Karpas-422 (cell line): Measurements from ENCODE around the gene DRD2. TPM values are rescaled to one million over a fixed set of nuclear protein-coding genes. Genes with fewer than 3 reads are reported as not detected.

ENCODE experiments used
- DNase-seq: peaks from one replicate; pipeline ENCODE4 v3.0.0-alpha.2; 2015
- H2AFZ ChIP-seq: fragments of 200-600 bp; sonication (generic); 2 replicates; pipeline ENCODE4 v1.6.1; 2014; ENCODE audit warnings: antibody characterized with exemption, low read length, mixed read lengths
- H3K27ac ChIP-seq: fragments of 200-600 bp; sonication (generic); 2 replicates; pipeline ENCODE4 v1.5.1; 2014; ENCODE audit warnings: mild to moderate bottlenecking, low read length, moderate library complexity
- H3K27me3 ChIP-seq: fragments of 200-600 bp; sonication (generic); 2 replicates; pipeline ENCODE4 v1.6.1; 2014; ENCODE audit warnings: low read length, mixed read lengths
- H3K36me3 ChIP-seq: fragments of 200-600 bp; sonication (generic); 2 replicates; pipeline ENCODE4 v1.6.1; 2014; ENCODE audit warnings: low read length, mixed read lengths; ENCODE audit not compliant: insufficient read depth
- H3K4me1 ChIP-seq: fragments of 200-600 bp; sonication (generic); 2 replicates; pipeline ENCODE4 v1.6.1; 2014; ENCODE audit warnings: mild to moderate bottlenecking, low read length, mixed read lengths
- H3K4me2 ChIP-seq: fragments of 200-600 bp; sonication (generic); 2 replicates; pipeline ENCODE4 v1.6.1; 2014; ENCODE audit warnings: low read length, low read depth, mild to moderate bottlenecking; ENCODE audit not compliant: poor library complexity, severe bottlenecking
- H3K4me3 ChIP-seq: fragments of 200-600 bp; sonication (generic); 2 replicates; pipeline ENCODE4 v1.5.1; 2014; ENCODE audit warnings: mild to moderate bottlenecking, antibody characterized with exemption, low read length, mixed read lengths
- H3K79me2 ChIP-seq: fragments of 200-600 bp; sonication (generic); 2 replicates; pipeline ENCODE4 v1.6.1; 2014; ENCODE audit warnings: mild to moderate bottlenecking, low read length, mixed read lengths
- H3K9ac ChIP-seq: fragments of 200-600 bp; sonication (generic); 2 replicates; pipeline ENCODE4 v1.6.0; 2014; ENCODE audit warnings: low read length
- H3K9me2 ChIP-seq: fragments of 200-600 bp; sonication (generic), shearing (Covaris generic); replicated peaks from 2 replicates; pipeline ENCODE4 v1.6.0; 2014; ENCODE audit warnings: mild to moderate bottlenecking, low read length, moderate library complexity; ENCODE audit not compliant: insufficient read depth
- H3K9me3 ChIP-seq: fragments of 300-700, 200-600 bp; sonication (generic); 2 replicates; pipeline ENCODE4 v1.6.1; 2014; ENCODE audit warnings: low read length, mixed read lengths
- H4K20me1 ChIP-seq: fragments of 200-600 bp; sonication (generic); 2 replicates; pipeline ENCODE4 v1.6.1; 2014; ENCODE audit warnings: mild to moderate bottlenecking, antibody characterized with exemption, low read length, low read depth; ENCODE audit not compliant: insufficient read depth
- total RNA-seq: library from RNA; depleted of rRNA; stranded (reverse); fragments of >200 nt; shearing (Covaris generic); gene quantifications from 2 replicates; pipeline ENCODE4 v1.2.3, GENCODE V29; 2014; ENCODE audit warnings: low replicate concordance

The DRD2 gene
- total RNA-seq, 1 experiment from 2014 or later, result not detected

GRCh38 chr11:113506893-113507292, 31.7 kb upstream of the DRD2 start:
- Histone ChIP-seq H3K27me3 (no peaks in the 10 kb centered on the region), H4K20me1 (no peaks in the 10 kb centered on the region), H3K9me3 (no peaks in the 10 kb centered on the region), H3K4me1 (peaks cover 12% of the 10 kb centered on the region), H3K79me2 (no peaks in the 10 kb centered on the region), H3K9me2 (no peaks in the 10 kb centered on the region), H3K9ac (no peak overlapping the region), H3K4me3 (no peak overlapping the region), H3K36me3 (no peaks in the 10 kb centered on the region), H2AFZ (no peak overlapping the region), H3K4me2 (no peak overlapping the region), H3K27ac (no peak overlapping the region)
- no peak for DNase-seq

DNA sequence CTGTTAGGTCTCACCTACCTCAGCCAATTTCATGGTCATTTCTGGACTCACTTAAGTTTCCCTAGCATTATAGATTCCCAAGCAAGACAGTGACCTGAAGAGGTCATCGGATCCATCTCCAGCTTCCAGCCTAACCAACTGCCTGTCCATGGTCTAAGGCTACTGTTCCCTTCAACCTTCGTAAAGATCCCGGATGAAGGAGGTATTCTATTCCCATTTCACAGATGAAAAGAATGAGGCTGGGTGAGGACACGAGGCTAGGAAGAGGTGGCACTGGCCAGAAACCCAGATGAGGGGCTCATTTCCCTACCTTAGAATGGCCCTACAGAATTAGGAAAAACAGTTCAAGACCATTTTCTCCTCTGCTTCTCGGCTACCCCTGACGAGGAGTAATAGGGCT, 31.3 kb upstream of the DRD2 start:
- H3K4me3 ChIP-seq, result no peak overlapping the region
- no peaks in the 10 kb centered on the region for H3K27me3 ChIP-seq
- peaks cover 13% of the 10 kb centered on the region for H3K4me1 ChIP-seq
- H3K9ac ChIP-seq, result no peak overlapping the region
- no peaks in the 10 kb centered on the region for H3K9me3 ChIP-seq
- DNase-seq, result no peak
- no peak overlapping the region for H3K4me2 ChIP-seq
- H3K79me2 ChIP-seq, result no peaks in the 10 kb centered on the region
- H3K9me2 ChIP-seq, result no peaks in the 10 kb centered on the region
- H3K36me3 ChIP-seq, result no peaks in the 10 kb centered on the region
- no peaks in the 10 kb centered on the region for H4K20me1 ChIP-seq
- no peak overlapping the region for H3K27ac ChIP-seq
- no peak overlapping the region for H2AFZ ChIP-seq

GRCh38 chr11:113505541-113506375, 30.6 kb upstream of the DRD2 start:
- H4K20me1 ChIP-seq, result no peaks in the 10 kb centered on the region
- no peaks in the 10 kb centered on the region for H3K79me2 ChIP-seq
- H3K27me3 ChIP-seq, result no peaks in the 10 kb centered on the region
- no peaks in the 10 kb centered on the region for H3K36me3 ChIP-seq
- no peak overlapping the region for H3K4me3 ChIP-seq
- no peak overlapping the region for H3K27ac ChIP-seq
- H3K9me3 ChIP-seq, result no peaks in the 10 kb centered on the region
- no peak overlapping the region for H2AFZ ChIP-seq
- peaks cover 13% of the 10 kb centered on the region for H3K4me1 ChIP-seq
- H3K9me2 ChIP-seq, result no peaks in the 10 kb centered on the region
- H3K4me2 ChIP-seq, result no peak overlapping the region
- H3K9ac ChIP-seq, result no peak overlapping the region
- no peak for DNase-seq

DNA sequence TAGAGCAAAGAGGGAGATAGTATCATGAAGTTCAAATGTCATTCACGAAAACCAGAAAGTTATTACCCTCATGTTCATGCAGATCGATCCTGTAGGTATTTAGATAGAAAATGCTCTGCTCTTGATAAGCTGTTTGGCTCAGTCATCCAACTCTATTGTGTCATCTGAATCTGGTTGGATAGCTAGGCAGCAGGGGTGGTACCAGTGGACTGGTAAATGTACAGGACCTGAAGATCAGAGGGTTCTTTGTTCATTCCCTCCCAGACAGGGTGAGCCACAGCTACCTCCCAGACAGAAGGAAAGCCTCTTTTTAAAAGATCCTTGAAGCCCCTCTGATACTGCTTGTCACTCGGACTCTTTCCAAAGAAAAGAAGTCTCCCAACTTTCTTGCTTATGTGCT, 29.8 kb upstream of the DRD2 start:
- H3K27ac ChIP-seq, result no peak overlapping the region
- no peaks in the 10 kb centered on the region for H3K9me2 ChIP-seq
- H3K4me3 ChIP-seq, result no peak overlapping the region
- H4K20me1 ChIP-seq, result no peaks in the 10 kb centered on the region
- no peaks in the 10 kb centered on the region for H3K36me3 ChIP-seq
- H3K27me3 ChIP-seq, result no peaks in the 10 kb centered on the region
- H2AFZ ChIP-seq, result no peak overlapping the region
- no peak overlapping the region for H3K9ac ChIP-seq
- peaks cover 13% of the 10 kb centered on the region for H3K4me1 ChIP-seq
- DNase-seq, result peak; percentile 42
- no peaks in the 10 kb centered on the region for H3K9me3 ChIP-seq
- no peak overlapping the region for H3K4me2 ChIP-seq
- H3K79me2 ChIP-seq, result no peaks in the 10 kb centered on the region

DNA sequence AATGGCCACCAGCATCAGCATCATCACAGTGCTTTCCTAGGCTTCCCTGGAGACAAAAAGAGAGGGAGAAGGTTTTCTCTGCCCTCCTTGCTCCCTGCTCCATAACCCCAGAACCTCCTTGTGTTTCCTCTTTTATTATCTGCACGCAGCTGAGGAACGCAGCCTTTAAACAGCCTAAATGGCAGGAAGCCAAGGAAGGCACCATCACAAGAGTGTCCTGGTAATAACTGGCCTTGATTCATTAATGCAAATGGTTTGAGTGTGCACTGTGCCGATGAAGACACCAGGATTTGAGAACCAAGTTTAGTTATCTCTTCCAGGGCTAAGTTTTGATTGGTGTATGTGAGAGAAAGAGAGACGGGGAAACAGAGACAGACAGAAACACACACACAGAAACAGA, 29.4 kb upstream of the DRD2 start:
- DNase-seq, result no peak
- peaks cover 13% of the 10 kb centered on the region for H3K4me1 ChIP-seq
- no peak overlapping the region for H2AFZ ChIP-seq
- no peaks in the 10 kb centered on the region for H3K79me2 ChIP-seq
- H3K27ac ChIP-seq, result no peak overlapping the region
- no peaks in the 10 kb centered on the region for H3K9me2 ChIP-seq
- no peak overlapping the region for H3K4me2 ChIP-seq
- no peaks in the 10 kb centered on the region for H3K9me3 ChIP-seq
- H3K27me3 ChIP-seq, result no peaks in the 10 kb centered on the region
- H3K36me3 ChIP-seq, result no peaks in the 10 kb centered on the region
- no peak overlapping the region for H3K4me3 ChIP-seq
- no peaks in the 10 kb centered on the region for H4K20me1 ChIP-seq
- no peak overlapping the region for H3K9ac ChIP-seq

- Histone ChIP-seq H2AFZ (no peak overlapping the region), H3K4me2 (no peak overlapping the region), H3K9me2 (no peaks in the 10 kb centered on the region), H4K20me1 (no peaks in the 10 kb centered on the region), H3K79me2 (no peaks in the 10 kb centered on the region), H3K4me1 (peaks cover 13% of the 10 kb centered on the region), H3K4me3 (no peak overlapping the region), H3K27me3 (no peaks in the 10 kb centered on the region), H3K9me3 (no peaks in the 10 kb centered on the region), H3K27ac (no peak overlapping the region), H3K9ac (no peak overlapping the region), H3K36me3 (no peaks in the 10 kb centered on the region)
- no peak for DNase-seq
These were observed 28.9 kb upstream of the DRD2 start for GRCh38 chr11:113504071-113504470.

GRCh38 chr11:113497066-113497910, 22.1 kb upstream of the DRD2 start:
- H3K27ac ChIP-seq, result no peak overlapping the region
- H3K4me1 ChIP-seq, result peaks cover 15% of the 10 kb centered on the region
- no peak for DNase-seq
- no peaks in the 10 kb centered on the region for H4K20me1 ChIP-seq
- H3K27me3 ChIP-seq, result no peaks in the 10 kb centered on the region
- no peak overlapping the region for H3K4me2 ChIP-seq
- H3K9me3 ChIP-seq, result no peaks in the 10 kb centered on the region
- H3K9ac ChIP-seq, result no peak overlapping the region
- H2AFZ ChIP-seq, result no peak overlapping the region
- no peaks in the 10 kb centered on the region for H3K79me2 ChIP-seq
- no peaks in the 10 kb centered on the region for H3K9me2 ChIP-seq
- no peak overlapping the region for H3K4me3 ChIP-seq
- H3K36me3 ChIP-seq, result no peaks in the 10 kb centered on the region

DNA sequence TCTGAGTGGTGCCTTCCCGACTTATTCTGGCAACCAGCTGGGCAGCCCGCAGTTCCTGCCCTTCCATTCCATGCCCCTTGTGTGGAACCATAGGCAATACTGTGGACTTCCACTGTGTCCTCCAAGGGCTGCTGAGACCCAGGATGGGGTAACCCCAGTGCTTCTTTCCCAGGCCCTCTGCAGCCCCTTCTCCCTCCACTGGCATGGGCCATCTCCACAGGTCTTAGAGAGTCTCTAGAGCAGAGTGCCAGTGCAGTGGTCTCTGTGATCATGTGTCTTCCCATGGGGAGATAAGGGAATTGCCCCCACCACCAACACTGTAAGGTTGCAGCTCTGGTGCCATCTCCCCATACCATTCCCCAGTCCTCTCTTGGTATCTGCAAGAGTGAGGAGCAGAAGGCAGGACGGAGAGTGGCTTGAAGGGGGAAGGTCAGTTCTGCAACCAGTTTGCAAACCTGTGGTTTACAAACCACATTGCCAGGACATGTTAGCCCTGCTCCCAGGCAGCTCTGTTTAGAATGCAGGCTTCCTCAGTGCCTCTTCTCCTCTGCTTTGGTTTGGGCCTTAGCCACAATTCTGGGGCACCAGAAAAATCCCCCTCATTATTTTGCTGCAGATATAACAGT, 20.9 kb upstream of the DRD2 start:
- Histone ChIP-seq H3K9ac (no peak overlapping the region), H3K9me3 (no peaks in the 10 kb centered on the region)
- no peak for DNase-seq

More for the DNA sequence above, 20.9 kb upstream of the DRD2 start:
- no peaks in the 10 kb centered on the region for H3K27me3 ChIP-seq
- no peaks in the 10 kb centered on the region for H3K9me2 ChIP-seq
- H3K4me3 ChIP-seq, result no peak overlapping the region
- no peaks in the 10 kb centered on the region for H4K20me1 ChIP-seq
- H3K79me2 ChIP-seq, result no peaks in the 10 kb centered on the region
- H3K36me3 ChIP-seq, result no peaks in the 10 kb centered on the region
- H3K4me2 ChIP-seq, result no peak overlapping the region
- H3K27ac ChIP-seq, result no peak overlapping the region
- H3K4me1 ChIP-seq, result peaks cover 10% of the 10 kb centered on the region
- no peak overlapping the region for H2AFZ ChIP-seq
